ENCODE data around the gene G3BP2. TPM values are rescaled to one million over a fixed set of nuclear protein-coding genes. Genes with fewer than 3 reads are reported as not detected.

The G3BP2 gene
- total and polyA plus RNA-seq, 9 of the 15 experiments (the other 6 are each of a cell fraction or from before 2014, with no cell fraction given): 25.2 to 222 (median 130) TPM

DNA sequence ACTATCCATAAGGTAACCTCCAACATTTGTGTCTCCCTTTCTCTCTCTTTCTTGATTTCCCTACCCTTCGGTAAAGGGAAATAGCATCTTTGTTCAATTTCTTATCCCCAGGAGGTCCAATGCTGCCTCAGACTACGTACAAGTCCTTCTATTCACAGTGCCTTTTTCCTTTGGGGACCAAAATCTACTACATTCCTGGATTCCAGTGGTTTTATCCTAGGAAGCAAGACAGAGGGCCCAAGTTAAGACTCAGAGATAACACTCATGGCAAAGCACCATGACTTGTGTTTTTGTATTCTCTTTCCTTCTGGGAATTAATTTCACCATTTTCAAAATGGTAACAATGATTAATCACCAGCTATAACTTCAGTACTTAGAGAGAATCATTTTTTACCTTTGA, 10.6 kb downstream of the G3BP2 start:
- no peak for DNase-seq (ENCODE audit: extremely low read depth in 1 of 4, low spot score in 3 of 4)
- peaks cover 59% of the 10 kb centered on the region for H3K36me3 ChIP-seq (ENCODE audit: control insufficient read depth, insufficient read depth, low read length)
- H3K4me2 ChIP-seq (ENCODE audit: insufficient read depth, low read length): no peak overlapping the region
- H3K27ac ChIP-seq (ENCODE audit: extremely low read depth, low read depth, low read length): no peak overlapping the region
- ChIA-PET CTCF (ENCODE audit: low intra/inter-chr PET ratio) (no interaction called here), POLR2A (interaction anchor here (0.6 kb wide), 1 partner anchor 10 kb away, joined by 4 read pairs; no protein-coding TSS in a partner anchor)
- TF ChIP-seq TGIF2 (CRISPR knock-in tag; IDR thresholded peaks at IDR 0.05): no peak
- TF ChIP-seq, protein P1, sequence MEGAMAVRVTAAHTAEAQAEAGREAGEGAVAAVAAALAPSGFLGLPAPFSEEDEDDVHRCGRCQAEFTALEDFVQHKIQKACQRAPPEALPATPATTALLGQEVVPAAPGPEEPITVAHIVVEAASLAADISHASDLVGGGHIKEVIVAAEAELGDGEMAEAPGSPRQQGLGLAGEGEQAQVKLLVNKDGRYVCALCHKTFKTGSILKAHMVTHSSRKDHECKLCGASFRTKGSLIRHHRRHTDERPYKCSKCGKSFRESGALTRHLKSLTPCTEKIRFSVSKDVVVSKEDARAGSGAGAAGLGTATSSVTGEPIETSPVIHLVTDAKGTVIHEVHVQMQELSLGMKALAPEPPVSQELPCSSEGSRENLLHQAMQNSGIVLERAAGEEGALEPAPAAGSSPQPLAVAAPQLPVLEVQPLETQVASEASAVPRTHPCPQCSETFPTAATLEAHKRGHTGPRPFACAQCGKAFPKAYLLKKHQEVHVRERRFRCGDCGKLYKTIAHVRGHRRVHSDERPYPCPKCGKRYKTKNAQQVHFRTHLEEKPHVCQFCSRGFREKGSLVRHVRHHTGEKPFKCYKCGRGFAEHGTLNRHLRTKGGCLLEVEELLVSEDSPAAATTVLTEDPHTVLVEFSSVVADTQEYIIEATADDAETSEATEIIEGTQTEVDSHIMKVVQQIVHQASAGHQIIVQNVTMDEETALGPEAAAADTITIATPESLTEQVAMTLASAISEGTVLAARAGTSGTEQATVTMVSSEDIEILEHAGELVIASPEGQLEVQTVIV (CRISPR knock-in tag; IDR thresholded peaks at IDR 0.05; ENCODE audit: borderline replicate concordance): no peak
- no peak for TF ChIP-seq PRPF4 (IDR thresholded peaks at IDR 0.05; ENCODE audit: insufficient read depth, low read depth, low read length, poor library complexity, severe bottlenecking)
- TF ChIP-seq SREBF2 (CRISPR knock-in tag; IDR thresholded peaks at IDR 0.05): no peak
- TF ChIP-seq HEY1 (CRISPR knock-in tag; IDR thresholded peaks at IDR 0.05; ENCODE audit: borderline replicate concordance): no peak
- TF ChIP-seq, protein P2, sequence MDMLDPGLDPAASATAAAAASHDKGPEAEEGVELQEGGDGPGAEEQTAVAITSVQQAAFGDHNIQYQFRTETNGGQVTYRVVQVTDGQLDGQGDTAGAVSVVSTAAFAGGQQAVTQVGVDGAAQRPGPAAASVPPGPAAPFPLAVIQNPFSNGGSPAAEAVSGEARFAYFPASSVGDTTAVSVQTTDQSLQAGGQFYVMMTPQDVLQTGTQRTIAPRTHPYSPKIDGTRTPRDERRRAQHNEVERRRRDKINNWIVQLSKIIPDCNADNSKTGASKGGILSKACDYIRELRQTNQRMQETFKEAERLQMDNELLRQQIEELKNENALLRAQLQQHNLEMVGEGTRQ (CRISPR knock-in tag; IDR thresholded peaks at IDR 0.05): no peak
- TF ChIP-seq POU5F1 (IDR thresholded peaks at IDR 0.05; ENCODE audit: borderline replicate concordance, low read depth, low read length, partially characterized antibody): no peak
- no peak for TF ChIP-seq ZNF551 (CRISPR knock-in tag; IDR thresholded peaks at IDR 0.05)
- TF ChIP-seq MEF2A (IDR thresholded peaks at IDR 0.05; ENCODE audit: control insufficient read depth, low read depth, low read length): no peak
- WGBS (ENCODE audit: insufficient coverage, low coverage, missing lambda C conversion rate): 94% methylated on average over 2 of the region's 2 CpGs
- no peak for ATAC-seq
- intact Hi-C loops (cut with micrococcal nuclease): no loop called here
- peaks cover 6 to 8% of the 10 kb centered on the region in 2 experiments; a peak in 4 of 5 replicates for H3K4me1 ChIP-seq (replicated peaks in 1 of 2; ENCODE audit: control insufficient read depth in 2 of 2, insufficient read depth in 2 of 2, low read length in 2 of 2)
- peaks cover 5% of the 10 kb centered on the region for H4K20me1 ChIP-seq (replicated peaks; ENCODE audit: control insufficient read depth, insufficient read depth, low read length)
- H3K9me1 ChIP-seq (ENCODE audit: control insufficient read depth, insufficient read depth, low read length): no peaks in the 10 kb centered on the region
- no peak for FAIRE-seq
- no peaks in the 10 kb centered on the region for H3K27me3 ChIP-seq (ENCODE audit: control insufficient read depth in 2 of 2, insufficient read depth in 2 of 2, low read length in 2 of 2)
- H3K4me3 ChIP-seq: no peak overlapping the region
- in situ Hi-C loops (cut with MboI): no loop called here
- no TSS peak for BruUV-seq (replicated peaks)
- peaks cover 91% of the 10 kb centered on the region for H3K79me2 ChIP-seq (ENCODE audit: control insufficient read depth, insufficient read depth, low read length)
- H3K9ac ChIP-seq (ENCODE audit: insufficient read depth in 1 of 2, low read depth in 2 of 2, low read length in 2 of 2): no peak overlapping the region
- no peak overlapping the region for H2AFZ ChIP-seq (ENCODE audit: low read depth, low read length)
- H3K9me3 ChIP-seq (replicated peaks; ENCODE audit: control insufficient read depth, insufficient read depth, low read depth, low read length): no peaks in the 10 kb centered on the region

Measured in K562 (cell line).